ENCODE measurements around the gene TTPAL.

Gene TTPAL

DNA sequence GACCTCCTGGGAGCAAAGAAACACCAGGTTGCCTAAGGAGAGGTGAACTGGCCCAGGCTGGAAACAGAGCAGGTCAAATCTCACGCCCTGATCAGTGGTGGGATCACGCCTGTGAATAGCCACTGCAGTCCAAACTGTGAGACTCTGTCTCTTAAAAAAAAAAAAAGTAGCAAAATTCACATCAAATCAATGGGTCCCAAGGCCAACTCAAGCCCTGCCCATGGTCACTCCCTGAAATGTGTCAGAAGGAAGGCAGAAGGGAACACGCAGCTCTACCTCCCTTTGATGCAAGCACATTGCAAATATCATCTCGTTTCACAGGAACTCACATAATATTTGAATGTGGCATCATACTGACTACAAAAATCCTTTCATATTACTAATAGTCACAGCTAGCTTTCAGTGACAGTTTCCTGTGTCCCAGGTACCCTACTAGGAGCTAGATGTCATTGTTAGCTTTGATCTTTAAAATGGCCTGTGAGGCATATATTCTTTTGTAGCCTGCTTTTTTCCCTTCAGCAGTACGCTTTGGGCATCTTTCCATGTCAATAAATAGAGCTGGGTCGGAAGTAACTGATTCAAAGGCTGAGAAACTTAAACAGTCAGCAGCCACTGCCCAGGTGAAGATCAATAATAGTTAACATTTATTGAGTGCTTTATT lies 14.4 kb upstream of the TTPAL start:
- TF ChIP-seq, protein P1, sequence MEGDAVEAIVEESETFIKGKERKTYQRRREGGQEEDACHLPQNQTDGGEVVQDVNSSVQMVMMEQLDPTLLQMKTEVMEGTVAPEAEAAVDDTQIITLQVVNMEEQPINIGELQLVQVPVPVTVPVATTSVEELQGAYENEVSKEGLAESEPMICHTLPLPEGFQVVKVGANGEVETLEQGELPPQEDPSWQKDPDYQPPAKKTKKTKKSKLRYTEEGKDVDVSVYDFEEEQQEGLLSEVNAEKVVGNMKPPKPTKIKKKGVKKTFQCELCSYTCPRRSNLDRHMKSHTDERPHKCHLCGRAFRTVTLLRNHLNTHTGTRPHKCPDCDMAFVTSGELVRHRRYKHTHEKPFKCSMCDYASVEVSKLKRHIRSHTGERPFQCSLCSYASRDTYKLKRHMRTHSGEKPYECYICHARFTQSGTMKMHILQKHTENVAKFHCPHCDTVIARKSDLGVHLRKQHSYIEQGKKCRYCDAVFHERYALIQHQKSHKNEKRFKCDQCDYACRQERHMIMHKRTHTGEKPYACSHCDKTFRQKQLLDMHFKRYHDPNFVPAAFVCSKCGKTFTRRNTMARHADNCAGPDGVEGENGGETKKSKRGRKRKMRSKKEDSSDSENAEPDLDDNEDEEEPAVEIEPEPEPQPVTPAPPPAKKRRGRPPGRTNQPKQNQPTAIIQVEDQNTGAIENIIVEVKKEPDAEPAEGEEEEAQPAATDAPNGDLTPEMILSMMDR (IDR thresholded peaks at IDR 0.05; ENCODE audit: low read depth, low read length, missing control alignments) = no peak
- no peak overlapping the region for H3K4me3 ChIP-seq (ENCODE audit: low read depth, low read length)
- DNase-seq (ENCODE audit: low read depth) = no peak

DNA sequence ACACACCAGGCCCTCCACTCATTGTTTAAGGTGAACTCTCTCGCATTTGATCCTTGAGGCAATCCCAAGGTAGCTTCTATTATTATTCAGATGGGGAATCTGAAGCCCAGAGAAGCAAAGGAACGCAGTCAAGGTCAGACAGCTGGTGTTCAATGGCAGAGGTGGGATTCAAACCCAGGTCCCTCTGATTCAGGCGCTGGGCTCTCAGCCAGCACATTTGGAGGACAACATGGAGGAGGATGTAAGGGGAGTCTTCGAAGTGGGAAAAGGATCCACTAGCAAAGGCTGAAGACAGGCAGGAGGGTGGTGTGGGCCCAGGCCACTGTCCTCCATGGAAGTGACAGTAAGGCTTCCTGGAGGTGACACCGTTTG lies 13.9 kb upstream of the TTPAL start:
- DNase-seq (ENCODE audit: low read depth) = no peak
- TF ChIP-seq, protein P1 (IDR thresholded peaks at IDR 0.05; ENCODE audit: low read depth, low read length, missing control alignments) = no peak

GRCh38 chr20:44463466-44463865 lies 12.2 kb upstream of the TTPAL start:
- TF ChIP-seq, protein P1 (IDR thresholded peaks at IDR 0.05; ENCODE audit: low read depth, low read length, missing control alignments) = no peak
- no peak overlapping the region for H3K4me3 ChIP-seq (ENCODE audit: low read depth, low read length)
- no peak for DNase-seq (ENCODE audit: low read depth)

More for the DNA sequence above, 13.9 kb upstream of the TTPAL start:
- no peak overlapping the region for H3K4me3 ChIP-seq (ENCODE audit: low read depth, low read length)

- no peak for DNase-seq (ENCODE audit: low read depth)
- TF ChIP-seq, protein P1 (IDR thresholded peaks at IDR 0.05; ENCODE audit: low read depth, low read length, missing control alignments) = no peak
- no peak overlapping the region for H3K4me3 ChIP-seq (ENCODE audit: low read depth, low read length)
Observed at GRCh38 chr20:44464514-44464913, 11.2 kb upstream of the TTPAL start.

- no peak overlapping the region for H3K4me3 ChIP-seq (ENCODE audit: low read depth, low read length)
- TF ChIP-seq, protein P1 (IDR thresholded peaks at IDR 0.05; ENCODE audit: low read depth, low read length, missing control alignments) = no peak
- no peak for DNase-seq (ENCODE audit: low read depth)
Observed at GRCh38 chr20:44465001-44465560, 10.6 kb upstream of the TTPAL start.

DNA sequence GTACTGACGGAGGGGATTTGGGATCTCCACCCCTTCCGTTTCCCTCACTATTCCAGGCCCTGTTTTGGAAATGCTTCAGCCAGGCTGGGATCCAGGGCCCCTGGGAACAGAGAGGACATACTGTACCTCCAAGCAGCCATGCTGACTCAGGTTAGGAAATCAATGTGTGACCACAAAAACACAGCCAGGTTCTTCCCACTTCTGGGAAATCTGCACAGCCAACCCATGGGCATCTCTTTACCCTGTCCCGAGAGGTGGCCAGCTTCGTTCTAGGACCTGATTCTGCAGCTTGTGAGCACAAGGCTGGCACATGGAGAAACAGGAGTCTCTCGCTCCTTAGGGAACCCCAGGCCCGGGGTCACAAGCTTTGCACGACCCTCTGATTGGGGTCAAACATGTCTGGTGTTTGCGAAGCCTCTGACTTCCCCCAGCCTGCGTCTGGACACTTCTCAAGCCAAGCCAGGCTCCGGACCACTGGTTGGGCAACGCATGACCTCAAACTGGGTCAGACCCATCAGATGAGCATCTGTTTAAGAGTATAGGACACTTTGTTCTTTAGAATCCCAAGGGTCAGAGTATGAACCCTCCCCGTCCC lies 8.3 kb upstream of the TTPAL start:
- H3K4me3 ChIP-seq (ENCODE audit: low read depth, low read length) = no peak overlapping the region
- DNase-seq (ENCODE audit: low read depth) = no peak
- TF ChIP-seq, protein P1 (IDR thresholded peaks at IDR 0.05; ENCODE audit: low read depth, low read length, missing control alignments) = no peak
